Measurements from ENCODE around the gene TLE6. TPM values are rescaled to one million over a fixed set of nuclear protein-coding genes. Genes with fewer than 3 reads are reported as not detected.
"Not testable (repeated sequence)": the region's sequence is repeated elsewhere in the genome, so short reads cannot be mapped to it uniquely, and the experiment has no call there.

TLE6 gene
- total RNA-seq, result 1 to 10 TPM; 2.4 to 3.2 TPM

DNA sequence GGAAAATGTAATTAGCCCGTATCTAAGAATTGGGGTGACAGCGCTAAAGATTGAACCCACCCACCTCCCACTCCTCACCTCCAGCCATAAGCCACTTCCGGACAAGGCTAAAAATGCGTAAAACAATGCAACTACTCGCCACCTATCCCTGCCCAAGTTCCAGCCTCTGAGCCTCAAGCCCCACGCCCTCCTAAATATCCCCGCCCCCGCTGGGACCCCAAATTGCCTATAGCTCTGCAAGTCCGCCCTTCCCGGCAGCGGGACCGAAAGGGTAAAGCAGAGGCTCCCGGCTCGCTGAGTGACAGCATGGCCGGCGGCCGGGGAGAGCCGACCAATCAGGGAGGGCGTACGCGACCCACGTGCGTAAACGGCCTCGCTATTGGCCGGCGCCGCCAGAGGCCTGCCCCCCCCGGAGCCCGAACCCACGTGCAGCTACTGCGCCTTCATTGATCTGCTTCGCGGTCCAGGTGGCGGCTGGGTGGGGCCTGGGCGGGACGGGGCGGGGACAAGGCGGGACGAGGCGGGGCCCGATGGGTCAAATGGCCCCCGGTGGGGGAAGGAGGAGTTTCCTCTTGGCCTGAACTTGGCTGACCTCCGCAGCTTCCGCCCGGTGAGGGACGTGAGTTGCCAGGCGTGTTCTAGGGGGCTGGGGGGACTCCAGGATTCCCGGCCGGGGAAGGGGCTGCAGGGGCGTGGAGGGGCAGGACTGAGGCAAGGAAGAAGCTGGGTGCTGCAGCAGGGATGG lies at the start of gene TLE6:
Gene TLE6, plus strand, starts transcription at position 564 of the 745 bp plus-strand sequence. CDS start 670 bp downstream, outside the sequence.
- peak within 1 kb of the TSS; percentile 80 for H3K27ac Mint-ChIP-seq
- peaks cover 10% of the 10 kb centered on the region for H3K27me3 Mint-ChIP-seq
- H3K36me3 Mint-ChIP-seq, result no peaks in the 10 kb centered on the region
- peak within 1 kb of the TSS; percentile 91 for H3K4me3 Mint-ChIP-seq
- H3K4me1 Mint-ChIP-seq, result peaks cover 12% of the 10 kb centered on the region
- DNase-seq, result peak; percentile 96
- H3K9me3 Mint-ChIP-seq, result no peaks in the 10 kb centered on the region

DNA sequence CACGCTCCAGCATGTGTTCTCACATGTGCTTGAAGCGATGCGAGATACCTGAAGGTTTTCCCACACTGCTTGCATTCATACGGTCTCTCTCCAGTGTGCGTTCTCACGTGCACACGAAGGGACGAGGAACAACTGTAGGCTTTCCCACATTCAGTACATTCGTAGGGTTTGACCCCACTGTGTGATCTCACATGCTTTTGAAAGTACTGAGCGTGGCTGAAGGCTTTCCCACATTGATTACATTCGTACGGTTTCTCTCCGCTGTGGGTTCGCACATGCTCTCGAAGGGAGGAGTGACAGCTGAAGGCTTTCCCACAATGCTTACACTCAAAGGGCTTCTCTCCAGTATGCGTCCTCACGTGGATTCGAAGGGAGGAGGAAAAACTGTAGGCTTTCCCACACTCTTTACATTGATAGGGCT lies 43.9 kb upstream of the TLE6 start:
- peaks cover 39% of the 10 kb centered on the region for H3K9me3 Mint-ChIP-seq
- H3K4me3 Mint-ChIP-seq, result no peak overlapping the region
- no peak for DNase-seq
- H3K4me1 Mint-ChIP-seq, result no peaks in the 10 kb centered on the region
- H3K27ac Mint-ChIP-seq, result peak overlapping the region; percentile 34
- peaks cover 79% of the 10 kb centered on the region for H3K36me3 Mint-ChIP-seq
- no peaks in the 10 kb centered on the region for H3K27me3 Mint-ChIP-seq

DNA sequence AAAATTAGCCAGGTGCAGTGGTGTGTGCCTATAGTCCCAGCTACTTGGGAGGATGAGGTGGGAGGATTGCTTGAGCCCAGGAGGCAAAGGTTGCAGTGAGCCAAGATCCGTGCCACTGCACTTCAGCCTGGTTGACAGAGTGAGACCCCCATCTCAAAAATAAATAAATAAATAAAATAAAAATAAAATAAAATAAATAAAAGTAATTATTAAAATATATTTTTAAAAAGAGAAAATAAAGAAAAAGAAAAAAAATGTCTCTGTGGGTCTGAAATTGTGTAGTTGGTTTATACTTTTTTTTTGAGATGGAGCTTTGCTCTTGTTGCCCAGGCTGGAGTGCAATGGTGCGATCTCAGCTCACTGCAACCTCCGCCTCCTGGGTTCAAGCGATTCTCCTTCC lies 41.5 kb upstream of the TLE6 start:
- H3K4me3 Mint-ChIP-seq, H3K27me3 Mint-ChIP-seq, DNase-seq, H3K27ac Mint-ChIP-seq, H3K4me1 Mint-ChIP-seq: not testable (repeated sequence)
- Mint-ChIP-seq H3K9me3 (peaks cover 33% of the 10 kb centered on the region), H3K36me3 (peaks cover 73% of the 10 kb centered on the region)

DNA sequence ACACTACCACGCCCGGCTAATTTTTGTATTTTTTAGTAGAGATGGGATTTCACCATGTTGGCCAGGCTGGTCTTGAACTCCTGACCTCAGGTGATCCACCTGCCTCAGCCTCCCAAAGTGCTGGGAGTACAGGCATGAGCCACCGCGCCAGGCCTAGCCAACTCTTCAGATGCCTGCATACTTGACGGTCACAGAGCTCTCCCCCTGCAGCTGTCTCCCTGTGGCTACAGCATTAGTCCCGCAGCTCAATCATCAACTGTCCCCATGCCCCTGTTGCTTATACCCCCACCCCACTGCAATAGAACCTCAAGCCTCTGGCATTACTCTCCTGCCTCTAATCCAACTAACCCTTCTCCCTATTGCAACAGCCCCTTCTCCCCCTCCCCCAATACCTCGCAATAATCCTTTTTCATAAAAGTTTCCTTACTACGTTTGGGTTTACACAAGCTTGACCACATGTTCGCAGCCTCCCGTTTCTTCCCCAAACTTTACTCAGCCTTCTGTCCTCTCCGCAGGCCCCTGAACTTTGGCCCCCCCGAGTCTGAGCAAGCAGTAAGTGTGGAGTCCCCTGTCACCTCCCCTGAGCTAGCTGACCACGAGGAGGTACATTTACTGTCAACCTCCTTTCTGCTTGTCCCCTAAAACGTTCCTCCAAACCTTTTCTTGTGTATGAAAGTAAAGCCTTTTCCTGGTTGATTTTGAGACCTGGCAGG lies 34.3 kb upstream of the TLE6 start:
- no peaks in the 10 kb centered on the region for H3K9me3 Mint-ChIP-seq
- no peak overlapping the region for H3K27ac Mint-ChIP-seq
- H3K27me3 Mint-ChIP-seq, result no peaks in the 10 kb centered on the region
- H3K4me1 Mint-ChIP-seq, result peaks cover 7% of the 10 kb centered on the region
- DNase-seq, result no peak
- H3K36me3 Mint-ChIP-seq, result peaks cover 11% of the 10 kb centered on the region
- H3K4me3 Mint-ChIP-seq, result peak overlapping the region; percentile 92

DNA sequence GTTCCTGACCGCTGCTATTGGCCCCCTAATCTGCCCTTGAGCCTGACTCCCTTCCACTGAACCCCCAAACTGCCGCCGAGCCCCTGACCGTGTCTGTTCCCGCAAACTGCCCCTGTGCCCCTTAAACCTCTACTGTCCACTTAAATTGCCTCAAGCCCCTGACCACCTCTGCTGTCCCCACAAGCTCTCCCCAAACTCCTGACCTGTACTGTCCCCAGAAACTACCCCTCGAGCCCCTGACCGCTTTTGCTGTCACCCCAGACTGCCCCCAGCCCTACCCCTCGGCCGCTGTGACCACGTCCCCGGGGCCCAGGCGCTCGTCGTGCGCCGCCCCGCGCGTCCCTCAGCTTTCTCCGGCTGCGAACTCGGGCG lies 33.0 kb upstream of the TLE6 start:
- Mint-ChIP-seq H3K9me3 (no peaks in the 10 kb centered on the region), H3K27me3 (no peaks in the 10 kb centered on the region), H3K27ac (peak overlapping the region; percentile 67), H3K4me1 (peaks cover 12% of the 10 kb centered on the region), H3K36me3 (peaks cover 8% of the 10 kb centered on the region), H3K4me3 (peak overlapping the region; percentile 92)
- no peak for DNase-seq

DNA sequence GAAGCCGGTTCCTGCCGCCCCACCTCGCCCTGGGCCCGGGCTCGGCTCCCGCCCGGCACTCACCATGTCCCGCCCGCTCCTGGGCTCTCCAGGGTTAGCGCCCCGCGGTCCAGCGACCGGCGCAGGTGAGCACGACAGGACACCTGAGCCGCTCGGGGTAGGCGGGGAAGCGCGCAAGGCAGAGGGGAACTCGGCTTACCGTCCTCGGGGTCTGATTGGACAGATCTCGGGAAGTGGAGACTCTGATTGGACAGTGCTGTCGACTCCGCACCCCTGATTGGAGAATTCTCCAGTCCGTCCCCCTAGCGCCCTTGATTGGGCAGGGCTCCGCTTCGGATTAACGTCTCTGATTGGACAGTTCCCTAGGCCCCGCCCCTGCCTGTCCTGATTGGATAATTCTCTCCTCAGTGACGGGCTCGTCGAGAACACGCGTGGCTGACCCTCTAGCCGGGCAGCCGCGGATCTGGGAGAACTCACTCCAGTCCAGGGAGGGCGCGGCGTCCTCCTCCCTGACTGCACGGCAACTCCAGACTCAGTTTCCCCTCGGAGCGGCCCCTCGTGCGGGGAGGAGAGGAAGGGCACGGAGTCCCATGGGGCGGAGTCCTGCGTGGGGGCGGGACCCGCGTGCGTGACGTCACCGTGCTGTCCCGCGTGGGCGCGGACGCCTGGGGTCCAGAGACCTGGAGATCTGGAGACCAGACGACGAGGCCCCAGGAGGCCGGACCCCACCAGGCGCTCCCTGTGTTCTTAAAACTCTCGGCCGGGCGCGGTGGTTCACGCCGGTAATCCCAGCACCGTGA lies 32.4 kb upstream of the TLE6 start, which contains the start of gene ZNF77:
Gene ZNF77, minus strand, starts transcription at position 197 of the 800 bp plus-strand sequence. Its CDS starts 131 bp downstream, at position 66.
- Mint-ChIP-seq H3K27ac (peak within 1 kb of the TSS; percentile 97), H3K27me3 (no peaks in the 10 kb centered on the region), H3K36me3 (peaks cover 9% of the 10 kb centered on the region), H3K9me3 (no peaks in the 10 kb centered on the region), H3K4me3 (peak within 1 kb of the TSS; percentile 92), H3K4me1 (peaks cover 18% of the 10 kb centered on the region)
- DNase-seq, result peak; percentile 96

DNA sequence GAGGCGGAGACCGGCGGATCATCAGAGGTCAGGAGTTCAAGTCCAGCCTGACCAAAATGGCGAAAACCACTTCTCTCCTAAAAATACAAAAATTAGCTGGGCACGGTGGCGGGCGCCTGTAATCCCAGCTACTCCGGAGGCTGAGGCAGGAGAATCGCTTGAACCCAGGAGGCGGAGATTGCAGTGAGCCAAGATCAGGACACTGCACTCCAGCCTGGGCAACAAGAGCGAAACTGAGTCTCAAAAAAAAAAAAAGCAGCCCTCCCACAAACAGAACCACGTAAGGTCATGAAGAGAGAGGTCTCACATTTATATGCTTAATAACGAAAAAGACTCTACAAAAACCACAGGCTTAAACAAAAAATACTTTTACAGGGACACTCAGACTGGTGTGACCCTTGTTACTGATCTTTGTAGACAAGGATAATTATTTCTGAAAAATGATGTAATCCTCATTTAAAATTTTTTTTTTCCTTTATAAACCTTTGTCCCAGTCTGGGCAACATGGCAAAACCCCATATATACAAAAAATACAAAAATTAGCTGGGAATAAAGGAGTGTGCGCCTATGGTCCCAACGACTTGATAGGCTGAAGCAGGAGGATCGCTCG lies 31.7 kb upstream of the TLE6 start:
- Mint-ChIP-seq H3K4me3 (peak overlapping the region; percentile 92), H3K27ac (peak overlapping the region; percentile 97), H3K27me3 (no peaks in the 10 kb centered on the region), H3K4me1 (peaks cover 18% of the 10 kb centered on the region), H3K9me3 (no peaks in the 10 kb centered on the region), H3K36me3 (peaks cover 9% of the 10 kb centered on the region)
- DNase-seq, result no peak

DNA sequence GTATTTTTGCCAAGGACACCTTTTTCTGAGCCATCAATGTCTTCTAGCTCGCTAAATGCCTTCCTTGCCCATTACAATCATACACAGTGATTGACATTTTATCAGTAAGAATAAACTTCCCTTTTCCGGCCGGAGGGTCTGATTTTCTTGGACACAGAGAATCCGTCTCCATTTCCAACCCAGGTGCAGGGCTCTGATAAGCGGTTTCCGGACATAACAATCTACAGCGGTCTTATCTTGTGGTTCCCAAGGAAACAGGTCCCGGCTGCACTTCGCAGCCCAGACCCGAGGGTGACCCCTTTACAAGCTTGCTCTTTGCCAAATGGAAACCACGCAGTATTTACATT lies 27.5 kb upstream of the TLE6 start:
- Mint-ChIP-seq H3K4me3 (peak overlapping the region; percentile 98), H3K27ac (peak overlapping the region; percentile 98), H3K9me3 (no peaks in the 10 kb centered on the region), H3K27me3 (no peaks in the 10 kb centered on the region), H3K36me3 (peaks cover 9% of the 10 kb centered on the region), H3K4me1 (peaks cover 14% of the 10 kb centered on the region)
- DNase-seq, result no peak

DNA sequence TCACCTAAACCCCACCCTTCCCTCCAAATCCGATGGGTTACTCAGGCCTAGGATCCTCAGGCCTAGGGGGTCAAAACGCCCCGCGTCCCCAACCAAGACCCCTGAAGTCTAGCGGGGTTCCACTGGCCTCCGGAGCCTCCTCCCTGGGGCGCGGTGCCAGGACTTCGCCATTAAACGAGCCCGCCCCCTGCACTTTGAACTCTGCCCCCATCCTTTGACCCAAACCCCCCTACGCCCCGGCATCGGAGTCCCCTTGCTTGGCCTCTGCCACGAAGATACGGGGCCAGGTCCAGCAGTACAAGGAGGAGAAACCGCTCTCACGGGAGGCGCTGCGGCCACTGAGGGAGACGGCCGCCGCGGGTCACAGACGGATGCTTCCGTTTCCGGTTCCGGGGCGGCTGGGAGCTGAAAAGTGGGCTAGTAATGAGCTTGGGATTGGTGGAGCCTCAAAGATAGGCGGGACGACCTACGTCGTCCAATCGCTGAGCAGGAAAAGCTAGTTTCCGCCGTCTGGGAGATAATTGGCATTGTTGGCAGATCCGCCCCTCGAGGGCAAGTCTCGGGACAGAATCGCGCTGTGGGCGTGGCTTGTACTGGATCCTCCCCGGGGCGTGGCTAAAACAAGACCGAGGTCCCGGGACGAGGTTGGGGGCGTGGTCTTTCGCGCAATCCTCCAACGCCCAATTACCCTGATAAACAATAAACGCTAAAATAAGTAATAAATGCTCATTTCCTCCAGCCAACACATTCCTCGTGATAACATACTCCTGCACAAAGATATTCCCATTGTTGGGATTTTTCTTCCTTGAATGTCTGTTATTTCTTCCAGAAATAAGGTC lies 26.9 kb upstream of the TLE6 start:
- no peaks in the 10 kb centered on the region for H3K9me3 Mint-ChIP-seq
- H3K4me3 Mint-ChIP-seq, result peak overlapping the region; percentile 98
- peak; percentile 98 for DNase-seq
- H3K27ac Mint-ChIP-seq, result peak overlapping the region; percentile 98
- no peaks in the 10 kb centered on the region for H3K27me3 Mint-ChIP-seq
- peaks cover 14% of the 10 kb centered on the region for H3K4me1 Mint-ChIP-seq
- H3K36me3 Mint-ChIP-seq, result peaks cover 9% of the 10 kb centered on the region

DNA sequence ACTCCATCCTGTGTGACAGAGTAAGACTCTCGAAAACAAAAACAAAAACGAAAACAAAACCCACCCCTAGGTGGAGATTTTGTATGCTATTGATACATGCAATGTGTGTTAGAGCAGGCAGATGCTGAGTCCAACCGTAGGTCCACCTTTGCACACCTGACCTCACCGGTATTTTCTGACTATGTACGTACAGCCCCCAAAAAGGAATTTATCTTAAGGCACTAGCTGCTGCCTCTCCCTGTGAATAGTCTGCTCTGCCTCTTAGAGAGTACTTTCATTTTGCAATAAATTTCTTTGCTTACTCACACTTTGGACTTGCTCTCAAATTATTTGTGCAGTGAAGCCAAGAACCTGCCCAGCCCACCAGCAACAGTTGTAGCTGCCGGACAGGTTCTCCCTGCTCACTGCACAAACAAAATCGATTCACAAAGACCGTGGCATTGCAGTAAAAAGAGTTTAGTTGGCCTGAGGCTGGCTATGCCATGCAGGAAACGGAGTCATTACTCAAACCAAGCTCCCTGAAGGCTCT lies 24.3 kb upstream of the TLE6 start:
- no peaks in the 10 kb centered on the region for H3K9me3 Mint-ChIP-seq
- H3K27ac Mint-ChIP-seq, result no peak overlapping the region
- no peaks in the 10 kb centered on the region for H3K27me3 Mint-ChIP-seq
- peaks cover 13% of the 10 kb centered on the region for H3K4me1 Mint-ChIP-seq
- H3K36me3 Mint-ChIP-seq, result peaks cover 4% of the 10 kb centered on the region
- no peak for DNase-seq
- no peak overlapping the region for H3K4me3 Mint-ChIP-seq

DNA sequence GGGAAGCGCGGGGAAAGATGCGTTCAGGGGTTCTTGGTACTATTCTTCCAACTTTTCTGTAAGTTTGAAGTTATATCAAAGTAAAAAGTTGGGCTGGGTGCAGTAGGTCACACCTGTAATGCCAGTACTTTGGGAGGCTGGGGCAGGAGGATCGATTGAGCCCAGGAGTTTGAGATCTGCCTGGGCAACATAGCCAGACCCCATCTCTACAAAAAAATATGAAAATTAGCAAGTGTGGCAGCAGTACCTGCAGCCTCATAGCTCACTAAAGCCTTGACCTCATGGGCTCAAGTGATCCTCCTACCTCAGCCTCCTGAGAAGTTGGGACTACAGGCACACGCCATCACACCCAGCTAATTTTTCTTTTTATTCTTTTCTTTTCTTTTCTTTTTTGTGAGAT lies 20.2 kb upstream of the TLE6 start:
- H3K4me3 Mint-ChIP-seq, result no peak overlapping the region
- peaks cover 3% of the 10 kb centered on the region for H3K4me1 Mint-ChIP-seq
- H3K36me3 Mint-ChIP-seq, result no peaks in the 10 kb centered on the region
- H3K9me3 Mint-ChIP-seq, result no peaks in the 10 kb centered on the region
- no peak for DNase-seq
- H3K27ac Mint-ChIP-seq, result no peak overlapping the region
- no peaks in the 10 kb centered on the region for H3K27me3 Mint-ChIP-seq

DNA sequence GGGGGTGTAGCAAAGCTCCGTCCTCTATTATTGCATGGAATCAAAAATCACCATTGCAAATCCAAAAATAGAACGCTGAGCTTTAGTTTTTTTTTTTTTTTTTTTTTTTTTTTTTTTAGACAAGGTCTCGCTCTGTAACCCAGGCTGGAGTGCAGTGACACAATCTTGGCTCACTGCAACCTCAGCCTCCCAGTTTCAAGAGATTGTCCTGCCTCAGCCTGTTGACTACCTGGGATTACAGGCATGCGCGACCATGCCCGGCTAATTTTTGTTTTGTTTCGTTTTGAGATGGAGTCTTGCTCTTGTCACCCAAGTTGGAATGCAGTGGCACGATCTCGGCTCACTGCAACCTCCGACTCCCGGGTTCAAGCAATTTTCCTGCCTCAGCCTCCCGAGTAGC lies 17.2 kb upstream of the TLE6 start:
- Mint-ChIP-seq H3K27ac (no peak overlapping the region), H3K27me3 (no peaks in the 10 kb centered on the region), H3K4me3 (no peak overlapping the region), H3K9me3 (no peaks in the 10 kb centered on the region), H3K4me1 (peaks cover 6% of the 10 kb centered on the region), H3K36me3 (no peaks in the 10 kb centered on the region)
- no peak for DNase-seq

DNA sequence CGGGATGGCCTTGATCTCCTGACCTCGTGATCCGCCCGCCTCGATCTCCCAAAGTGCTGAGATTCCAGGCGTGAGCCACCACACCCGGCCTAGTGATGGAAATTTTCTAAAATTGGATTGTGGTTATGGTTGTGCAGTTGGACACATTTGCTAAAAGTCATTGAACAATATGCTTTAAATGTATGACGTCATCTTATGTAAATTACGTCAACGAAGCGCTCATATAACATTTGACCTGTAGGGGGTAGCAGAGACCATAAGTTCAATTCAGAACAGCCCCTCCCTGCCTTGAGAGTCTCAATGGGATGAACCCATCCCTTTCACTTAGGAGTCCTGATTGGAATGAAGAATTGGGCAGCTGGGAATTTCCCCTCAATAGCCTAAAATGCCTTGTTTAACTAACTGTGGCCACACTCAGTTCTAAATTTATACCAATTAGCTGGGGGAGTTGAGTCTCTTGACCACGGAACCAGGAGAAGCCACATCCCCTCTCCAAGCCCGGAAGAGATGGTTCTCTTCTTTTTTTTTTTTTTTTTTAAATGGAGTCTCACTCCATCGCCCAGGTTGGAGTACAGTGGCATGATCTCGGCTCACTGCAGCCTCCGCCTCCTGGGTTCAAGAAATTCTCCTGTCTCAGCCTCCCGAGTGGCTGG lies 15.2 kb upstream of the TLE6 start:
- no peak overlapping the region for H3K4me3 Mint-ChIP-seq
- no peak for DNase-seq
- no peak overlapping the region for H3K27ac Mint-ChIP-seq
- no peaks in the 10 kb centered on the region for H3K36me3 Mint-ChIP-seq
- no peaks in the 10 kb centered on the region for H3K27me3 Mint-ChIP-seq
- peaks cover 6% of the 10 kb centered on the region for H3K4me1 Mint-ChIP-seq
- no peaks in the 10 kb centered on the region for H3K9me3 Mint-ChIP-seq

All from activated naive CD8-positive, alpha-beta T cell treated with anti-CD3 and anti-CD28 coated beads for 36 hours (primary cell).